ENCODE measurements around the gene GJB4.
"Not testable (repeated sequence)": the region's sequence is repeated elsewhere in the genome, so short reads cannot be mapped to it uniquely, and the experiment has no call there.

The GJB4 gene

DNA sequence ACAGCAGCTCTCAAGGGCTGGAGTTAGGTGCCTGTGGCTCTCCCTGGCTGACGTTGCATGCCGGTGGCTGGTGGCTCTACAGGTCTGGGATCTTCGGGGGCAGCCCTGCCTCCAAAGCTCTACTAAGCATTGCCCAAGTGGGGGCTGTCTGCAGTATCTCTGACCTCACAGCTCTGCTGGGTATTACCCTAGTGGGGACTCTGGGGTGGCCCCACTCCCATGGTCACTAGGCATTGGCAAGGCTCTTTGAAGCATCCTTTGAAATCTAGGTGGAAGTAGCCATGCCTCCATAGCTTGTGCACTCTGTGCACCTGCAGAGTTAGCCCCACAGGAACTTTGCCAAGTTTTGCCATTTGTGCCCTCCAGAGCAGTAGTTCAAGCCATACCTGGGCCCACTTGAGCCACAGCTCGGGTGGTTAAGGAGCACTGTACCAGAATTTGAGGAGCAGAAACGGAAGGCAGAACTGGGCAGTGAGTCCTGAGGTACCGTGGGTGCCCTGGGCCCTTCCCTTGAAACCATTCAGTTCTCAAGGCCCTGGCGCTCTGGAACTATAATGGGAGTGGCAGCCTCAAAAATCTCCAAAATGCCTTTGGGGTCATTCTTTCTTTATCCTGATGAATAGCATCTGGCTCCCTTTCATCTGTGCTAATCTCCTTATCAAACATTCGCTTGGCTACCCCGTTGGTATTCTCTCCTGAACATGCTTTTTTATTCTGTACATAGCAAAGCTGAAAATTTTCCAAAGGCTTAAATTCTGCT, 48.7 kb downstream of the GJB4 start:
- no peak for DNase-seq

GRCh38 chr1:34810781-34811180, 51.2 kb downstream of the GJB4 start:
- not testable (repeated sequence) for DNase-seq
